Calu3 (cell line): Measurements from ENCODE around the gene MYRIP. TPM values are rescaled to one million over a fixed set of nuclear protein-coding genes. Genes with fewer than 3 reads are reported as not detected.
"Not testable (repeated sequence)": the region's sequence is repeated elsewhere in the genome, so short reads cannot be mapped to it uniquely, and the experiment has no call there.

Experiments
- BruUV-seq: library from RNA; stranded (reverse); fragments of 400-500 nt; replicated peaks from 2 replicates; lab custom pipeline; 2021; lab: Mats Ljungman, UMichigan
- CTCF ChIA-PET: fragments of 300-600 bp; sonication (Branson Sonifier 250); formaldehyde crosslinking; loops from one replicate; lab custom pipeline; 2022; ENCODE audit warnings: antibody characterized with exemption; lab: Charles Lee
- DNase-seq: peaks from one replicate; pipeline ENCODE4 v3.0.0; 2022
- H3K27ac Mint-ChIP-seq: one replicate; pipeline ENCODE4 v1.8.0; 2022; ENCODE audit warnings: mixed read lengths; ENCODE audit not compliant: unreplicated experiment
- H3K27me3 Mint-ChIP-seq: one replicate; pipeline ENCODE4 v1.8.0; 2022; ENCODE audit warnings: mixed read lengths; ENCODE audit not compliant: unreplicated experiment
- H3K36me3 Mint-ChIP-seq: one replicate; pipeline ENCODE4 v1.8.0; 2022; ENCODE audit warnings: mild to moderate bottlenecking, moderate library complexity, mixed read lengths; ENCODE audit not compliant: insufficient read depth, unreplicated experiment
- H3K4me1 Mint-ChIP-seq: one replicate; pipeline ENCODE4 v1.8.0; 2022; ENCODE audit warnings: mild to moderate bottlenecking, low read depth, mixed read lengths; ENCODE audit not compliant: unreplicated experiment
- H3K4me3 Mint-ChIP-seq: one replicate; pipeline ENCODE4 v1.8.0; 2022; ENCODE audit warnings: mild to moderate bottlenecking, low read depth, moderate library complexity, mixed read lengths; ENCODE audit not compliant: unreplicated experiment
- H3K9me3 Mint-ChIP-seq: one replicate; pipeline ENCODE4 v1.8.0; 2022; ENCODE audit warnings: low read depth, mixed read lengths; ENCODE audit not compliant: unreplicated experiment
- CTCF ChIP-seq: fragments of 200-600 bp; IDR thresholded peaks from one replicate; pipeline ENCODE4 v1.8.0; 2022; ENCODE audit warnings: antibody characterized with exemption; ENCODE audit not compliant: unreplicated experiment
- intact Hi-C: fragments of 100-400 bp; cut with micrococcal nuclease; formaldehyde crosslinking; loops from one replicate; pipeline ENCODE4 v1.10.0; 2022; ENCODE audit not compliant: unreplicated experiment
- total RNA-seq: library from RNA; stranded (reverse); gene quantifications from 2 replicates; pipeline ENCODE4 v1.2.3, GENCODE V29; 2022

The MYRIP gene
- total RNA-seq, 1 experiment from 2014 or later, result 5.6 TPM

DNA sequence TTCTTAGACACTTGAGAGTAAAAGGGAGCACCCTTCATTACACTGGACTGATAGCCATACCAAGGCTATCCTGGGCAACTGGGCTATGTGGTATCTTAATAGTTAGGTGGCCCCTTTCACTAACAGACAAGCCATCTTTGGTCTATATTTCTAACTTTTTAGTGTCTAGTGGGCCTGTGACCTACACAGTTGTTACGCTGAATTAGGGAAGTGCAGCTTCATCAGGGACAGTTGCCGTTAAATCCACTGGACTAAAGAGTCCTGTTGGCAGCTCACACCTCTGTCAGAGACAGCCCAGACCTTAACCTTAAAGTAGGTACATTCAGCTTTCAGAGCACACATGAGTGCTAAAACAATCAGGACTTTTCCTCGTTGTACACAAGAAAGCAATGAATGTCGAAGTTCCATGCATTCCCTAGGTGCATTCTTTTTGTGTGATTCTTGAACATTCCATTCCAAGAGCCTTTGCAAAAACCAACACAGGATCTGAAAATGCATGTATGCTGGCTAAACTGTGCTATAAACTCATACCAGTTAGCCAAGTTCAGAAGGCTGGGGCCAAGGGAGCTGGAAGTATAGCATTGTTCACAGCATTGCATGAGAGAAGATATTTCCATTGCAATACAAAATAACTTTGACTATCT lies 269.9 kb downstream of the MYRIP start:
- BruUV-seq, result no TSS peak
- CTCF ChIA-PET, result no interaction called here
- intact Hi-C loops, result no loop called here

DNA sequence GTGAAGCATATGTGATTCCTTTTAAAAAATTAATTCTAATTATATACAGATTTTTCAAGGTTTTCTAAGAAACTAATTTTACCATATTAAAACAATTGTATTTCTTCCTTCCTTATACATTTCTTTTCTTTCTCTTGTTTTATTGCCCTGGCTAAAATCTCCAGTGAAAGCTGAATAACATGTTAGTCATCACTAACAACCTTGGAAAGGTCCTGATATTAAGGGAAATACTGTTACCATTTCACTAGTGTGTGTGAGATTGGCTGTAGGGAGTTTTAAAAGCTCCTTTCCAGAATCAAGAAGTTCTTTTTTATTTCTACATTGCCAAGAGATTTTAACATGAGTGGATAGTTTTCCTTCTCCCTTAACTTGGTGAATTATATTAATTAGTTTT lies 270.4 kb downstream of the MYRIP start:
- Mint-ChIP-seq H3K9me3 (no peaks in the 10 kb centered on the region), H3K4me3 (no peak overlapping the region)
- CTCF ChIA-PET, result no interaction called here

More for the DNA sequence above, 269.9 kb downstream of the MYRIP start:
- Mint-ChIP-seq H3K4me3 (no peak overlapping the region), H3K27ac (no peak overlapping the region), H3K4me1 (no peaks in the 10 kb centered on the region), H3K27me3 (no peaks in the 10 kb centered on the region), H3K9me3 (no peaks in the 10 kb centered on the region), H3K36me3 (no peaks in the 10 kb centered on the region)
- no peak for TF ChIP-seq CTCF
- DNase-seq, result no peak

DNA sequence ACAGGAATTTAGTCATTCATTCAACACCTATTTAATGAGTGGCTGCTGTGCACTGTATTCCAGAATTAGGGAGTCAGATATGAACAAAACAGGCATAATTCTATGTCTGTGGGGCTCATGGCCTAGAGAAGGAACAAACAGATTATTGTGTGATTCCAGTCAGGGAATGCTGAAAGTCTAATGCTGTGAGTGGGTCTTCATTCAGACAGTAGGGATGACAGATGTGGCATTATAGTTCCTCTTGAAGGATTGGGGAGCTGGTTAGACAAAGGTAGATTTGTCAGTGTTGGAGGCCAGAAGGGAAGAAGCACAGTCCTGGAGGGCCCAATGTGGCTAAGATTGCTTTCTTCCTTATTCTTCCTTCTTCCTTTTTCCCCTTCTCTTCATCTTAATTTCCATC lies 273.7 kb downstream of the MYRIP start:
- no TSS peak for BruUV-seq
- DNase-seq, result no peak
- no peak overlapping the region for H3K4me3 Mint-ChIP-seq
- peaks cover 10% of the 10 kb centered on the region for H3K36me3 Mint-ChIP-seq
- no peak overlapping the region for H3K27ac Mint-ChIP-seq
- CTCF ChIA-PET, result no interaction called here
- no peak for TF ChIP-seq CTCF
- intact Hi-C loops, result loop anchor here (10.0 kb wide), 1 partner anchor 168 kb away; no protein-coding TSS in a partner anchor
- peaks cover 22% of the 10 kb centered on the region for H3K4me1 Mint-ChIP-seq
- H3K9me3 Mint-ChIP-seq, result no peaks in the 10 kb centered on the region
- H3K27me3 Mint-ChIP-seq, result no peaks in the 10 kb centered on the region

More for the DNA sequence above, 270.4 kb downstream of the MYRIP start:
- H3K4me1 Mint-ChIP-seq, result no peaks in the 10 kb centered on the region
- intact Hi-C loops, result loop anchor here (10.0 kb wide), 1 partner anchor 165 kb away; no protein-coding TSS in a partner anchor
- TF ChIP-seq CTCF, result no peak
- H3K36me3 Mint-ChIP-seq, result no peaks in the 10 kb centered on the region
- H3K27ac Mint-ChIP-seq, result no peak overlapping the region
- DNase-seq, result no peak
- no TSS peak for BruUV-seq
- H3K27me3 Mint-ChIP-seq, result no peaks in the 10 kb centered on the region

DNA sequence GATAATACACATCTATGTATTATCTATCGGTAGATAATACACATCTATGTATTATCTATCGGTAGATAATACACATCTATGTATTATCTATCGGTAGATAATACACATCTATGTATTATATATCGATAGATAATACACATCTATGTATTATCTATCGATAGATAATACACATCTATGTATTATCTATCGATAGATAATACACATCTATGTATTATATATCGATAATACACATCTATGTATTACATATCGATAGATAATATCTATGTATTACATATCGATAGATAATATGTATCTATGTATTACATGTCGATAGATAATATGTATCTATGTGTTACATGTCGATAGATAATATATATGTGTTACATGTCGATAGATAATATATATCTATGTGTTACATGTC lies 275.0 kb downstream of the MYRIP start:
- not testable (repeated sequence) for H3K27me3 Mint-ChIP-seq
- intact Hi-C loops, result loop anchor here (10.0 kb wide), 1 partner anchor 170 kb away; no protein-coding TSS in a partner anchor

More for the DNA sequence above, 275.0 kb downstream of the MYRIP start:
- H3K9me3 Mint-ChIP-seq, BruUV-seq, H3K4me3 Mint-ChIP-seq, DNase-seq, H3K27ac Mint-ChIP-seq, CTCF ChIA-PET: not testable (repeated sequence)
- H3K36me3 Mint-ChIP-seq, result peaks cover 10% of the 10 kb centered on the region
- H3K4me1 Mint-ChIP-seq, result peaks cover 34% of the 10 kb centered on the region
